Nephron progenitor cell (in vitro differentiated cells): ENCODE data around the gene OSGIN1.

Source experiments
- DNase-seq: peaks from one replicate; pipeline ENCODE4 v3.0.0; 2021
- H3K27ac Mint-ChIP-seq: 2 replicates; pipeline ENCODE4 v1.8.0; 2021; ENCODE audit warnings: mild to moderate bottlenecking, moderate library complexity, mixed read lengths
- H3K27me3 Mint-ChIP-seq: 2 replicates; pipeline ENCODE4 v1.8.0; 2021; ENCODE audit warnings: mild to moderate bottlenecking, low read depth, mixed read lengths; ENCODE audit not compliant: poor library complexity
- H3K36me3 Mint-ChIP-seq: 2 replicates; pipeline ENCODE4 v1.8.0; 2021; ENCODE audit warnings: low read depth, mixed read lengths
- H3K4me1 Mint-ChIP-seq: 2 replicates; pipeline ENCODE4 v1.8.0; 2021; ENCODE audit warnings: mixed read lengths
- H3K4me3 Mint-ChIP-seq: 2 replicates; pipeline ENCODE4 v1.8.0; 2021; ENCODE audit warnings: mild to moderate bottlenecking, moderate library complexity, mixed read lengths
- H3K9me3 Mint-ChIP-seq: 2 replicates; pipeline ENCODE4 v1.8.0; 2021; ENCODE audit warnings: mild to moderate bottlenecking, moderate library complexity, mixed read lengths
- TF ChIP-seq, protein P1 (sequence below): fragments of 200-600 bp; sonication (generic); IDR thresholded peaks from 2 replicates; pipeline ENCODE4 v1.5.0; 2021; ENCODE audit warnings: antibody characterized with exemption

OSGIN1 gene, protein sequence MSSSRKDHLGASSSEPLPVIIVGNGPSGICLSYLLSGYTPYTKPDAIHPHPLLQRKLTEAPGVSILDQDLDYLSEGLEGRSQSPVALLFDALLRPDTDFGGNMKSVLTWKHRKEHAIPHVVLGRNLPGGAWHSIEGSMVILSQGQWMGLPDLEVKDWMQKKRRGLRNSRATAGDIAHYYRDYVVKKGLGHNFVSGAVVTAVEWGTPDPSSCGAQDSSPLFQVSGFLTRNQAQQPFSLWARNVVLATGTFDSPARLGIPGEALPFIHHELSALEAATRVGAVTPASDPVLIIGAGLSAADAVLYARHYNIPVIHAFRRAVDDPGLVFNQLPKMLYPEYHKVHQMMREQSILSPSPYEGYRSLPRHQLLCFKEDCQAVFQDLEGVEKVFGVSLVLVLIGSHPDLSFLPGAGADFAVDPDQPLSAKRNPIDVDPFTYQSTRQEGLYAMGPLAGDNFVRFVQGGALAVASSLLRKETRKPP

GRCh38 chr16:83952940-83953795, at the start of gene OSGIN1:
TSS of gene OSGIN1 (plus strand) at chr16:83953240. CDS start at chr16:83957672, 4,432 bp downstream.
- no peaks in the 10 kb centered on the region for H3K36me3 Mint-ChIP-seq
- TF ChIP-seq, protein P1, sequence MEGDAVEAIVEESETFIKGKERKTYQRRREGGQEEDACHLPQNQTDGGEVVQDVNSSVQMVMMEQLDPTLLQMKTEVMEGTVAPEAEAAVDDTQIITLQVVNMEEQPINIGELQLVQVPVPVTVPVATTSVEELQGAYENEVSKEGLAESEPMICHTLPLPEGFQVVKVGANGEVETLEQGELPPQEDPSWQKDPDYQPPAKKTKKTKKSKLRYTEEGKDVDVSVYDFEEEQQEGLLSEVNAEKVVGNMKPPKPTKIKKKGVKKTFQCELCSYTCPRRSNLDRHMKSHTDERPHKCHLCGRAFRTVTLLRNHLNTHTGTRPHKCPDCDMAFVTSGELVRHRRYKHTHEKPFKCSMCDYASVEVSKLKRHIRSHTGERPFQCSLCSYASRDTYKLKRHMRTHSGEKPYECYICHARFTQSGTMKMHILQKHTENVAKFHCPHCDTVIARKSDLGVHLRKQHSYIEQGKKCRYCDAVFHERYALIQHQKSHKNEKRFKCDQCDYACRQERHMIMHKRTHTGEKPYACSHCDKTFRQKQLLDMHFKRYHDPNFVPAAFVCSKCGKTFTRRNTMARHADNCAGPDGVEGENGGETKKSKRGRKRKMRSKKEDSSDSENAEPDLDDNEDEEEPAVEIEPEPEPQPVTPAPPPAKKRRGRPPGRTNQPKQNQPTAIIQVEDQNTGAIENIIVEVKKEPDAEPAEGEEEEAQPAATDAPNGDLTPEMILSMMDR, result no peak
- peaks cover 21% of the 10 kb centered on the region for H3K27me3 Mint-ChIP-seq
- no peak within 1 kb of the TSS for H3K27ac Mint-ChIP-seq
- no peaks in the 10 kb centered on the region for H3K9me3 Mint-ChIP-seq
- peaks cover 13% of the 10 kb centered on the region for H3K4me1 Mint-ChIP-seq
- DNase-seq, result peak; percentile 59
- peak within 1 kb of the TSS; percentile 68 for H3K4me3 Mint-ChIP-seq

DNA sequence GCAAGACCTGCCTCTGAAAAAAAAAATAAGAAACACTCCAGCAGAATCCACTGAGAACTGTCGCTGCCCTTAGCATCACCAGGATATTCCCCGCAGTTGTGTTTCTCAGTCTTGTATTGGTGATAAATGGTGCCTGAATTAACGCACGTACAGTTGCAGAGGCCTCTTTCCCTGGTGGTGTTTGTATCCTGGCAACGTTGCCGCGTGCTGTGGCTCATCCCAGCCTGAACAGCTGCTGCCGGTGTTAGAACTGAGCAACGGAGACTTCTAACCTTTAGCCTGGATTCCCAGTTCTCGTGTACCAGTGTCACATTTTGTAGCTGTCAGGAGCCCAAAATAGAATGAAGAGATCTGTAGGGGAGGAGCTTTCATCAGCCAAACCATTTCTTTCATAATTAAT, 49.3 kb upstream of the OSGIN1 start:
- H3K4me1 Mint-ChIP-seq, result peaks cover 33% of the 10 kb centered on the region
- H3K36me3 Mint-ChIP-seq, result peaks cover 20% of the 10 kb centered on the region
- TF ChIP-seq, protein P1, result no peak
- H3K4me3 Mint-ChIP-seq, result no peak overlapping the region
- no peak for DNase-seq
- H3K27ac Mint-ChIP-seq, result no peak overlapping the region
- H3K9me3 Mint-ChIP-seq, result no peaks in the 10 kb centered on the region
- H3K27me3 Mint-ChIP-seq, result no peaks in the 10 kb centered on the region

GRCh38 chr16:83906683-83907082, 46.4 kb upstream of the OSGIN1 start:
- no peak for DNase-seq

GRCh38 chr16:83907111-83907510, 45.9 kb upstream of the OSGIN1 start:
- Mint-ChIP-seq H3K9me3 (no peaks in the 10 kb centered on the region), H3K27me3 (no peaks in the 10 kb centered on the region), H3K4me3 (no peak overlapping the region), H3K36me3 (peaks cover 41% of the 10 kb centered on the region), H3K4me1 (peaks cover 22% of the 10 kb centered on the region), H3K27ac (no peak overlapping the region)
- TF ChIP-seq, protein P1, result no peak
- DNase-seq, result no peak

More at GRCh38 chr16:83906683-83907082, 46.4 kb upstream of the OSGIN1 start:
- TF ChIP-seq, protein P1, result no peak
- Mint-ChIP-seq H3K9me3 (no peaks in the 10 kb centered on the region), H3K4me3 (no peak overlapping the region), H3K36me3 (peaks cover 37% of the 10 kb centered on the region), H3K27ac (no peak overlapping the region), H3K27me3 (no peaks in the 10 kb centered on the region), H3K4me1 (peaks cover 17% of the 10 kb centered on the region)

- TF ChIP-seq, protein P1, result no peak
- peaks cover 45% of the 10 kb centered on the region for H3K36me3 Mint-ChIP-seq
- H3K4me1 Mint-ChIP-seq, result peaks cover 25% of the 10 kb centered on the region
- H3K27ac Mint-ChIP-seq, result no peak overlapping the region
- no peak for DNase-seq
- H3K4me3 Mint-ChIP-seq, result no peak overlapping the region
- no peaks in the 10 kb centered on the region for H3K9me3 Mint-ChIP-seq
- no peaks in the 10 kb centered on the region for H3K27me3 Mint-ChIP-seq
These were observed 45.3 kb upstream of the OSGIN1 start for GRCh38 chr16:83907631-83908250.
